ENCODE data around the gene LETMD1.

DNA sequence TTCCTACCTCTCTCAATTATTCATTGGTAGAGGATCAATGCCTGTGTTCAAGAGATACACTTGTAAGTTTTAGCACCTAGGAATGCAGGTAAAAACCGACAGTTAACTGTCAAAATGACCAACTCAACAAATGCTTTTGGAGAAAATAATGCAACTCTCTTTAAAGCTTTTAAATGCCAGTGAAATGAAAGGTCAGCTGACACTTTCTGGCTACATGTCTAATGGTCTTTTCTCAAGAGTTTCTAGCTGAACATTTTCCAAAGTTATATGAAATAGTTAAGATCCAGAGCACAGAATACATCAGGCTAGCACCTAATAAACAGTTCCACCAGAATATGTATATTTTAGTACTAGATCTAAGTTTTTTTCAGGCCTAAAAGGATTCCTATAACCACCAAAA, 33.3 kb downstream of the LETMD1 start:
- TF ChIP-seq MAX (CRISPR knock-in tag; IDR thresholded peaks at IDR 0.05): no peak
- TF ChIP-seq CXXC5 (CRISPR knock-in tag; IDR thresholded peaks at IDR 0.05): no peak
- TF ChIP-seq NR2C2 (CRISPR knock-in tag; IDR thresholded peaks at IDR 0.05): no peak
- TF ChIP-seq NR2C2 (tag; IDR thresholded peaks at IDR 0.05): no peak
- no peak for TF ChIP-seq CC2D1A (IDR thresholded peaks at IDR 0.05)
- no peak for TF ChIP-seq BDP1 (IDR thresholded peaks at IDR 0.05; ENCODE audit: insufficient read depth, insufficient read length)
- TF ChIP-seq XRCC4 (IDR thresholded peaks at IDR 0.05; ENCODE audit: extremely low read depth, insufficient read depth, insufficient read length): no peak
- no peak for TF ChIP-seq RBM15 (IDR thresholded peaks at IDR 0.05; ENCODE audit: insufficient read depth, low read length)
- TF ChIP-seq ZNF41 (CRISPR knock-in tag; conservative IDR thresholded peaks at IDR 0.05): no peak
- TF ChIP-seq BRD4 (IDR thresholded peaks at IDR 0.05): no peak
- TF ChIP-seq WHSC1 (IDR thresholded peaks at IDR 0.05; ENCODE audit: low read length): no peak
- TF ChIP-seq, protein P1, sequence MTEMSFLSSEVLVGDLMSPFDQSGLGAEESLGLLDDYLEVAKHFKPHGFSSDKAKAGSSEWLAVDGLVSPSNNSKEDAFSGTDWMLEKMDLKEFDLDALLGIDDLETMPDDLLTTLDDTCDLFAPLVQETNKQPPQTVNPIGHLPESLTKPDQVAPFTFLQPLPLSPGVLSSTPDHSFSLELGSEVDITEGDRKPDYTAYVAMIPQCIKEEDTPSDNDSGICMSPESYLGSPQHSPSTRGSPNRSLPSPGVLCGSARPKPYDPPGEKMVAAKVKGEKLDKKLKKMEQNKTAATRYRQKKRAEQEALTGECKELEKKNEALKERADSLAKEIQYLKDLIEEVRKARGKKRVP (CRISPR knock-in tag; IDR thresholded peaks at IDR 0.05): no peak
- TF ChIP-seq, protein P2, sequence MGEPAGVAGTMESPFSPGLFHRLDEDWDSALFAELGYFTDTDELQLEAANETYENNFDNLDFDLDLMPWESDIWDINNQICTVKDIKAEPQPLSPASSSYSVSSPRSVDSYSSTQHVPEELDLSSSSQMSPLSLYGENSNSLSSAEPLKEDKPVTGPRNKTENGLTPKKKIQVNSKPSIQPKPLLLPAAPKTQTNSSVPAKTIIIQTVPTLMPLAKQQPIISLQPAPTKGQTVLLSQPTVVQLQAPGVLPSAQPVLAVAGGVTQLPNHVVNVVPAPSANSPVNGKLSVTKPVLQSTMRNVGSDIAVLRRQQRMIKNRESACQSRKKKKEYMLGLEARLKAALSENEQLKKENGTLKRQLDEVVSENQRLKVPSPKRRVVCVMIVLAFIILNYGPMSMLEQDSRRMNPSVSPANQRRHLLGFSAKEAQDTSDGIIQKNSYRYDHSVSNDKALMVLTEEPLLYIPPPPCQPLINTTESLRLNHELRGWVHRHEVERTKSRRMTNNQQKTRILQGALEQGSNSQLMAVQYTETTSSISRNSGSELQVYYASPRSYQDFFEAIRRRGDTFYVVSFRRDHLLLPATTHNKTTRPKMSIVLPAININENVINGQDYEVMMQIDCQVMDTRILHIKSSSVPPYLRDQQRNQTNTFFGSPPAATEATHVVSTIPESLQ (CRISPR knock-in tag; IDR thresholded peaks at IDR 0.05): no peak
- no peak for TF ChIP-seq BHLHE40 (IDR thresholded peaks at IDR 0.05; ENCODE audit: low read length)

Data from K562 (cell line).